Endothelial cell of umbilical vein (primary cell): ENCODE data around the gene PRRX2. TPM values are rescaled to one million over a fixed set of nuclear protein-coding genes. Genes with fewer than 3 reads are reported as not detected.
"Not testable (repeated sequence)": the region's sequence is repeated elsewhere in the genome, so short reads cannot be mapped to it uniquely, and the experiment has no call there.

Experiments used
- BruUV-seq: library from RNA; stranded (reverse); fragments of 400-500 nt; replicated peaks from 2 replicates; lab custom pipeline; 2021; lab: Mats Ljungman, UMichigan
- CTCF ChIA-PET: fragments of 300-600, 350-600 bp; sonication (Branson Sonifier 250); formaldehyde crosslinking; loops from one replicate; lab custom pipeline; 2021; ENCODE audit warnings: antibody characterized with exemption, inconsistent platforms; lab: Charles Lee
- POLR2A ChIA-PET: fragments of 300-600, 350-600 bp; sonication (Branson Sonifier 250); formaldehyde crosslinking; loops from one replicate; lab custom pipeline; 2021; ENCODE audit warnings: antibody characterized with exemption, inconsistent platforms; lab: Charles Lee
- DNase-seq: peaks from one replicate; pipeline ENCODE4 v3.0.0-alpha.2; 2011; ENCODE audit warnings: low read depth, low spot score
- FAIRE-seq: peaks from 2 replicates; lab custom pipeline; 2011; peaks lifted over from hg19 to GRCh38; lab: Jason Lieb, UNC
- H2AFZ ChIP-seq: 2 replicates; pipeline ENCODE4 v1.6.0; 2012; ENCODE audit warnings: low read depth, low read length, control low read depth, inconsistent platforms
- H3K27ac ChIP-seq: 2 replicates; pipeline ENCODE4 v1.5.1; 2011; ENCODE audit warnings: low read depth, mild to moderate bottlenecking, control low read depth, low read length, moderate library complexity; ENCODE audit not compliant: insufficient read depth
- H3K27me3 ChIP-seq, 2 experiments: 2 replicates each; pipeline versions ENCODE4 v1.6.0 to v1.6.1; 2011; ENCODE audit warnings: low read length in 2 of 2, mixed read lengths in 1 of 2; ENCODE audit not compliant: control insufficient read depth in 2 of 2, insufficient read depth in 2 of 2
- H3K36me3 ChIP-seq, 2 experiments: 2 replicates in 1 of 2; 3 replicates in 1 of 2; pipeline ENCODE4 v1.5.1; 2011; ENCODE audit warnings: low read length in 2 of 2, mild to moderate bottlenecking in 1 of 2, moderate library complexity in 1 of 2; ENCODE audit not compliant: control insufficient read depth in 2 of 2, insufficient read depth in 2 of 2; ENCODE audit errors: extremely low read depth in 1 of 2
- H3K4me1 ChIP-seq: 3 replicates; pipeline ENCODE4 v1.5.1; 2011; ENCODE audit warnings: mild to moderate bottlenecking, low read length; ENCODE audit not compliant: control insufficient read depth, insufficient read depth; ENCODE audit errors: extremely low read depth
- H3K4me2 ChIP-seq: 2 replicates; pipeline ENCODE4 v1.6.1; 2011; ENCODE audit warnings: low read length, control low read depth, mixed read lengths; ENCODE audit not compliant: insufficient read depth
- H3K4me3 ChIP-seq, 3 experiments: fragments of 200-600 bp in 1 of 3; sonication (generic), shearing (Covaris generic) in 1 of 3; replicated peaks in 1 of 3; 2 replicates each; pipeline ENCODE4 v1.5.1; 2011 to 2016; ENCODE audit warnings: control low read depth in 3 of 3, low read length in 3 of 3, mild to moderate bottlenecking in 2 of 3, inconsistent platforms in 1 of 3, low read depth in 1 of 3, moderate library complexity in 1 of 3; ENCODE audit not compliant: insufficient read depth in 1 of 3
- H3K79me2 ChIP-seq: 2 replicates; pipeline ENCODE4 v1.6.0; 2012; ENCODE audit warnings: low read length, inconsistent platforms; ENCODE audit not compliant: control insufficient read depth, insufficient read depth
- H3K9ac ChIP-seq: replicated peaks from 2 replicates; pipeline ENCODE3; 2011; ENCODE audit warnings: low read length, control low read depth; ENCODE audit not compliant: insufficient read depth; ENCODE audit errors: extremely low read depth
- H3K9me1 ChIP-seq: replicated peaks from 3 replicates; pipeline ENCODE4 v1.6.0; 2011; ENCODE audit warnings: mild to moderate bottlenecking, low read length; ENCODE audit not compliant: control insufficient read depth, insufficient read depth; ENCODE audit errors: extremely low read depth
- H3K9me3 ChIP-seq: replicated peaks from 2 replicates; pipeline ENCODE4 v1.5.1; 2012; ENCODE audit warnings: low read length, inconsistent platforms; ENCODE audit not compliant: control insufficient read depth, insufficient read depth
- H4K20me1 ChIP-seq: replicated peaks from 2 replicates; pipeline ENCODE3; 2011; ENCODE audit warnings: mild to moderate bottlenecking, low read length; ENCODE audit not compliant: control insufficient read depth, insufficient read depth; ENCODE audit errors: extremely low read depth
- CTCF ChIP-seq, 2 donors: IDR thresholded peaks; 1 replicate in 1 of 2; 2 replicates in 1 of 2; pipeline ENCODE4 v1.5.1; 2011; ENCODE audit warnings: low read length in 2 of 2, mild to moderate bottlenecking in 2 of 2, moderate library complexity in 2 of 2, control low read depth in 1 of 2, inconsistent platforms in 1 of 2, low read depth in 1 of 2; ENCODE audit not compliant: insufficient read depth in 1 of 2; ENCODE audit errors: extremely low read depth in 1 of 2
- EZH2 ChIP-seq: IDR thresholded peaks from 2 replicates; pipeline ENCODE4 v1.6.1; 2012; ENCODE audit warnings: borderline replicate concordance, low read depth, mild to moderate bottlenecking, moderate library complexity, low read length, inconsistent platforms; ENCODE audit not compliant: severe bottlenecking
- FOS ChIP-seq: IDR thresholded peaks from 2 replicates; pipeline ENCODE4 v1.6.1; 2011; ENCODE audit warnings: mild to moderate bottlenecking, low read length, moderate library complexity, borderline replicate concordance; ENCODE audit not compliant: insufficient read depth
- GATA2 ChIP-seq: IDR thresholded peaks from 2 replicates; pipeline ENCODE4 v1.7.0; 2011; ENCODE audit warnings: low read depth, mild to moderate bottlenecking, moderate library complexity, mixed read lengths, low read length; ENCODE audit not compliant: insufficient read length, insufficient read depth
- JUN ChIP-seq: IDR thresholded peaks from 2 replicates; pipeline ENCODE4 v1.6.1; 2011; ENCODE audit warnings: borderline replicate concordance, low read depth; ENCODE audit not compliant: insufficient read length, insufficient read depth
- MYC ChIP-seq: IDR thresholded peaks from one replicate; pipeline ENCODE4 v1.6.1; 2011; ENCODE audit warnings: mild to moderate bottlenecking, low read depth, low read length
- POLR2A ChIP-seq: IDR thresholded peaks from 2 replicates; pipeline ENCODE4 v1.6.1; 2012; ENCODE audit warnings: low read depth, mild to moderate bottlenecking, control low read depth, low read length
- POLR2AphosphoS5 ChIP-seq: IDR thresholded peaks from 2 replicates; pipeline ENCODE4 v1.6.1; 2012; ENCODE audit warnings: low read depth, mild to moderate bottlenecking, control low read depth, low read length, moderate library complexity; ENCODE audit not compliant: insufficient read depth
- dilution Hi-C: fragments of 300-500 bp; cut with MboI; formaldehyde crosslinking; loops from one replicate; pipeline ENCODE4 v1.15.0; 2019; ENCODE audit warnings: low sequenced_read_pairs; ENCODE audit not compliant: extremely low pct_ligation_motif_present
- intact Hi-C: fragments of 100-400 bp; cut with micrococcal nuclease; formaldehyde crosslinking; loops from one replicate; pipeline ENCODE4 v1.10.0; 2022
- polyA plus RNA-seq, 4 experiments: library from polyadenylated mRNA; depleted of rRNA in 3 of 4; stranded (reverse) in 3 of 4; unstranded in 1 of 4; fragments of >200 nt; gene quantifications; 2 replicates each; pipeline versions ENCODE4 v1.2.1 to v1.2.3, GENCODE V29; 2011 to 2012; ENCODE audit warnings: missing spikeins in 1 of 4
- total RNA-seq: library from RNA; stranded (reverse); gene quantifications from 2 replicates; pipeline ENCODE4 v1.2.3, GENCODE V29; 2021
- TF ChIP-seq, protein P1 (sequence below): IDR thresholded peaks from 2 replicates; pipeline ENCODE4 v1.6.1; 2011; ENCODE audit not compliant: insufficient read depth, insufficient read length

Gene PRRX2
- total and polyA plus RNA-seq, 2 donors (not counting 3 experiments of a cell fraction or from before 2014, with no cell fraction given): 0.19 to 0.77 TPM

DNA sequence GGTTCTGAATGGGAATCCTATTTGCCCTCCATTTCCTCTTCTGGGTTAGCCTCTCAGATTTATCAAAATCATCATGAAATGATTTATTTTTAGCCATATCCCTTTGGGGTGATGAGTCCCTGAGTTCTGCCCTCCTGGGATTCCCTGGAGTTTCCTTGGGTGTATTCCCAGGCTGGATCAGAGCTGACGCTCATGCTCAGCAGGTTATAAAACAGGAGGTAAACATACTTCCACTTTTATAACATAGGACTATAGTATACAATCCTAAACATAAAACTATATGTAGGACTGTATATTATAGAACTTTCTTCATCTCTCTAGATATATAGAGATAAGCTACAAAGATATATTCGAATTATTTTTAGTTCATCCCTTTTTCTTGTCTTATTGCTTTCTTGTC lies 4.4 kb upstream of the PRRX2 start:
- ChIA-PET POLR2A (no interaction called here), CTCF (interaction anchor here (0.9 to 1.4 kb wide), 2 partner anchors 17 to 129 kb away, joined by 3 read pairs; no protein-coding TSS in a partner anchor)
- Histone ChIP-seq H3K27me3 (peaks cover 4% of the 10 kb centered on the region in 2 experiments), H3K9me1 (no peaks in the 10 kb centered on the region), H3K9me3 (no peaks in the 10 kb centered on the region), H4K20me1 (no peaks in the 10 kb centered on the region), H3K4me1 (no peaks in the 10 kb centered on the region), H3K9ac (no peak overlapping the region), H3K36me3 (no peaks in the 10 kb centered on the region), H3K27ac (no peak overlapping the region), H3K4me2 (no peak overlapping the region), H3K4me3 (no peak overlapping the region), H2AFZ (no peak overlapping the region), H3K79me2 (no peaks in the 10 kb centered on the region)
- dilution Hi-C loops (no loop called here), intact Hi-C loops (no loop called here)
- FAIRE-seq (no peak), DNase-seq (no peak)
- no TSS peak for BruUV-seq
- no peak for TF ChIP-seq FOS
- TF ChIP-seq POLR2AphosphoS5: no peak
- TF ChIP-seq CTCF (IDR thresholded peaks at IDR 0.05; ENCODE audit: extremely low read depth in 1 of 2, insufficient read depth in 1 of 2, low read depth in 1 of 2, low read length in 2 of 2): no peak
- TF ChIP-seq EZH2: no peak
- no peak for TF ChIP-seq JUN
- TF ChIP-seq, protein P1, sequence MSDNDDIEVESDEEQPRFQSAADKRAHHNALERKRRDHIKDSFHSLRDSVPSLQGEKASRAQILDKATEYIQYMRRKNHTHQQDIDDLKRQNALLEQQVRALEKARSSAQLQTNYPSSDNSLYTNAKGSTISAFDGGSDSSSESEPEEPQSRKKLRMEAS: no peak
- no peak for TF ChIP-seq MYC
- TF ChIP-seq GATA2: no peak
- TF ChIP-seq POLR2A: no peak

- BruUV-seq, H2AFZ ChIP-seq, DNase-seq, H3K27ac ChIP-seq, intact Hi-C loops, H3K9ac ChIP-seq, H3K4me2 ChIP-seq, H3K9me3 ChIP-seq, H4K20me1 ChIP-seq, H3K4me3 ChIP-seq, H3K36me3 ChIP-seq, POLR2A ChIA-PET, H3K79me2 ChIP-seq, FAIRE-seq, H3K4me1 ChIP-seq, H3K9me1 ChIP-seq, dilution Hi-C loops: not testable (repeated sequence)
- peaks cover 4 to 11% of the 10 kb centered on the region in 2 experiments for H3K27me3 ChIP-seq
- CTCF ChIA-PET: interaction anchor here (1.4 to 1.7 kb wide), 3 partner anchors 19 to 128 kb away, joined by 3 to 4 read pairs (median 4); no protein-coding TSS in a partner anchor
Observed at GRCh38 chr9:129662239-129662638, 3.2 kb upstream of the PRRX2 start.
